Chondrocyte (in vitro differentiated cells): Measurements from ENCODE around the gene CFAP97D2. TPM values are rescaled to one million over a fixed set of nuclear protein-coding genes. Genes with fewer than 3 reads are reported as not detected.

Source experiments
- DNase-seq: peaks from one replicate; pipeline ENCODE4 v3.0.0; 2021; ENCODE audit warnings: mixed read lengths, low spot score
- H3K27ac Mint-ChIP-seq: one replicate; pipeline ENCODE4 v1.8.0; 2021; ENCODE audit warnings: mild to moderate bottlenecking, moderate library complexity, mixed read lengths; ENCODE audit not compliant: unreplicated experiment
- H3K27me3 Mint-ChIP-seq: 2 replicates; pipeline ENCODE4 v1.8.0; 2021; ENCODE audit warnings: low read depth, mixed read lengths
- H3K36me3 Mint-ChIP-seq: 2 replicates; pipeline ENCODE4 v1.8.0; 2021; ENCODE audit warnings: low read depth, mixed read lengths
- H3K4me1 Mint-ChIP-seq: 2 replicates; pipeline ENCODE4 v1.8.0; 2021; ENCODE audit warnings: low read depth, mild to moderate bottlenecking, mixed read lengths
- H3K4me3 Mint-ChIP-seq: one replicate; pipeline ENCODE4 v1.8.0; 2021; ENCODE audit warnings: mild to moderate bottlenecking, moderate library complexity, mixed read lengths; ENCODE audit not compliant: unreplicated experiment
- H3K9me3 Mint-ChIP-seq: 2 replicates; pipeline ENCODE4 v1.8.0; 2021; ENCODE audit warnings: low read depth, mixed read lengths
- CTCF ChIP-seq: fragments of 200-600 bp; sonication (generic); IDR thresholded peaks from 2 replicates; pipeline ENCODE4 v1.5.0; 2021; ENCODE audit warnings: antibody characterized with exemption, mild to moderate bottlenecking, moderate library complexity
- total RNA-seq: library from RNA; stranded (reverse); gene quantifications from 3 replicates; pipeline ENCODE4 v1.2.1, GENCODE V29; 2021

Gene CFAP97D2
- total RNA-seq, 1 donor from 2014 or later, result not detected

DNA sequence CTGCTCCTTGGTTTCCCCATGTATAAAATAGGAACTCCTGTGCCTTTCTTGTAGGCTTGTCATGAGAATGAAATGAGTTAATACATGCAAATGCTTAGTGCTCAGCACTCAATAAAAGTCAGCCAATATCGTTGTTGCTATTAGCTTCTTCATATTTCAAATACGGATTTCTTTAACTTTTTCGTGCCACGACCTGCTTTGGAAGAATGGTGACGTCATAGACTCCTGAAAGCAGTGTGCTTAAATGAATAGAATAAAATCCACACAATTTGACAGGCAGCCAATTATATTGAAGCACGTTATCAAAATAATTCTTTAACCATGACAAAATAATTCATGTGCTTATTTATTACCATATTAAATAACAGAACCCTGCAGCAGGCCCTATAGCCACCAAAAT lies 29.1 kb downstream of the CFAP97D2 start:
- Mint-ChIP-seq H3K9me3 (peaks cover 10% of the 10 kb centered on the region), H3K27me3 (no peaks in the 10 kb centered on the region), H3K4me1 (no peaks in the 10 kb centered on the region), H3K27ac (no peak overlapping the region), H3K36me3 (no peaks in the 10 kb centered on the region), H3K4me3 (no peak overlapping the region)
- no peak for DNase-seq
- no peak for TF ChIP-seq CTCF

DNA sequence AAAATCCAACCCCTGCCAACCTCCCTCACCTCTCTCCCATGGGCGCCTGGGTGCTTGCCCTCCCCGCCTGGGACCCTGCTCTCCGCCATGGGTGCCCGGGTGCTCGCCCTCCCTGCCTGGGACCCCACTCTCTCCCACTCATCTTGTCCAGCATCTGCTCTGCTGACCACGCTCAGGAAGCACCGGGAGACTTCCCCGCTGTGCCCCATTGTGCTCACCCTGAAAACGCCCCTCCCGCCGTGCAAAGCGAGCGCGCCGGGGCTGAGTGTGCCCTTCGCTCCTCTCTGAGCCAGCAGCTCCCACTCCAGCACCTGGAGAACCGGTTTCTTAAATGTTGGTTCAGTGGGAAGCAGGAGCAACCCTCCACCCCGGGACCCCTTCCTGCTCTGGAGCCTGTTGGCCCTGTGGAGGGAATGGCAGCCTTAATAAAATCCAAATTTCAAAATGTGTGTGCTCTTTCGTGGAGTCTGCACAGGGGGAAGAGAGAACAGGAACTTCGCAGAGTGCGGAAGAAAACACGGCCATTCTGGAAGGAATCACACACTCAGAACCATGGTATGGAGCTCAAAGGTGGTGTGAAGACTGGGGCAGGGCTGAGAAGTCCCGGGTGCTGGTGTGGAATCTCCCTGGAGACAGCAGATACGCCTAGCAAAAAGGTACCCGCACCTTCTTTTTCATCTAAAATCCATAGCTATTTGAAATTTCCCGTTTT lies 32.5 kb downstream of the CFAP97D2 start:
- no peak for DNase-seq
- Mint-ChIP-seq H3K4me3 (no peak overlapping the region), H3K9me3 (peaks cover 6% of the 10 kb centered on the region), H3K36me3 (no peaks in the 10 kb centered on the region), H3K27ac (no peak overlapping the region), H3K27me3 (peaks cover 17% of the 10 kb centered on the region), H3K4me1 (no peaks in the 10 kb centered on the region)
- TF ChIP-seq CTCF, result no peak

DNA sequence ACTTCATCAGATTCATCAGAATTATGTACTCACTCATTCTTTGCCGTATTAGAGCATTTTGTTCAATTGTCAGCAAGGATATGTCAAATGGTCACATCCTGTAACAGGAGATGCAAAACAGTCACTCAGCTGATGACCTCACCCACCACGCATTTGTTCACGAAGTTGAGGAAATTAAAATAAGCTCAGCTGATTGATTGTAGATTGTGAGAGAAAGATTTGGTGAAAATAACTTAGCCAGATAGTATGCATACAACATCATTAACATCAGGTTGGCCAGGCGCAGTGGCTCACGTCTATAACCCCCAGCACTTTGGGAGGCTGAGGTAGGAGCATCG lies 33.1 kb downstream of the CFAP97D2 start:
- Mint-ChIP-seq H3K4me3 (no peak overlapping the region), H3K36me3 (no peaks in the 10 kb centered on the region), H3K4me1 (no peaks in the 10 kb centered on the region), H3K27ac (no peak overlapping the region), H3K27me3 (peaks cover 17% of the 10 kb centered on the region), H3K9me3 (peaks cover 6% of the 10 kb centered on the region)
- no peak for TF ChIP-seq CTCF
- no peak for DNase-seq

GRCh38 chr13:114213980-114214379 lies 34.9 kb downstream of the CFAP97D2 start:
- H3K4me3 Mint-ChIP-seq, result no peak overlapping the region
- peaks cover 17% of the 10 kb centered on the region for H3K27me3 Mint-ChIP-seq
- H3K4me1 Mint-ChIP-seq, result no peaks in the 10 kb centered on the region
- H3K27ac Mint-ChIP-seq, result no peak overlapping the region
- H3K9me3 Mint-ChIP-seq, result no peaks in the 10 kb centered on the region
- H3K36me3 Mint-ChIP-seq, result no peaks in the 10 kb centered on the region
- no peak for DNase-seq
- no peak for TF ChIP-seq CTCF

DNA sequence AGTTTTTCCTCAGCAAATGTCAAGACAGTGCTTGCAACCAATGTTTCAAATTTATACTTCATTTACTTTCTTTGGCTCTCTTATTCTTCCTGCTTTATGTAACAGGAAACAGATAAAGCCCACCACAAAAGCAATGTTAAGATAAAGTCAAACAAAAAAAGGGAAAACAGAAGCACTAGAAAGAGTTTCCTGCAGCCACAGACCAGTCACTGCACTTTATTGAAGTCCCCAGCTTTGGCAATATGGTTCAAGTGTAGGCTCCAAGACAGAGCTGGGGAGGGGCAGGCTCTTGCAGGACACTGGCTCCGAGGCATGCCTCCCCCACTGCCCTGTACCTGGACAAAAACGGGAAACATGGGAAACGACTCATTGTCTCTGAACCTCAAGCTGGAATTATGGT lies 40.3 kb downstream of the CFAP97D2 start:
- TF ChIP-seq CTCF, result no peak
- no peak overlapping the region for H3K4me3 Mint-ChIP-seq
- H3K4me1 Mint-ChIP-seq, result peaks cover 11% of the 10 kb centered on the region
- H3K36me3 Mint-ChIP-seq, result no peaks in the 10 kb centered on the region
- H3K9me3 Mint-ChIP-seq, result no peaks in the 10 kb centered on the region
- no peak for DNase-seq
- no peak overlapping the region for H3K27ac Mint-ChIP-seq
- peaks cover 12% of the 10 kb centered on the region for H3K27me3 Mint-ChIP-seq
